ENCODE results near the gene PRKCA. TPM values are rescaled to one million over a fixed set of nuclear protein-coding genes. Genes with fewer than 3 reads are reported as not detected.

Gene PRKCA
- total RNA-seq, 1 donor from 2014 or later: 15.5 TPM

DNA sequence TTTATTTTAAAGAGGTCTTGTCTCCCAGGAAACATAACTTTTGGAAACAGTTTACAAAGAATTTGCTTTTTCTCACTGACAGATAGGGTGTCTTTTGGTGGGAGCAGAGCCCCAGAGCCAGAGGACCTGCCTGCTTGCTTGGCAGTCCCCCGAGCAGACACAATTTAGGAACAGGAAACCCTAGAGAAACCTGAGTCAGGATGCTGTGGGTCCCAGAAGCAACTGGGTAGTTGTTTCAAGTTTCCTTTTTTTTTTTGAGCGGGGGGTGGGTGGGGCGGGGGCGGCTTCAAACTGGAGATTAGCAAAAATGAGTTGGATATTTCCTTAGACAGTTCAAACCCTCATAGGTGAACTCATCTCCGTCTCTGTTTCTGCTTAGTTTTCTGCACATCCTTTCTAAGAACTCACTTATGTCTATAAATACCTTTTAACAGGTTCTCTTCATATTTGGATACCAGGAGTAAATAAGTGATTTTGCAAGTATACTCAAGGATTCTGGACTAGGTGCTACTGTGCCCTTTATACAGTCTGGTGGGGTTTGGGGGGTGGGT lies 135.1 kb downstream of the PRKCA start:
- intact Hi-C loops (cut with DNase I): no loop called here
- Histone ChIP-seq H3K9me3 (no peaks in the 10 kb centered on the region), H3K27me3 (no peaks in the 10 kb centered on the region), H3K4me3 (no peak overlapping the region), H3K36me3 (no peaks in the 10 kb centered on the region), H3K4me1 (peaks cover 15% of the 10 kb centered on the region), H3K27ac (no peak overlapping the region)
- TF ChIP-seq, protein P1, sequence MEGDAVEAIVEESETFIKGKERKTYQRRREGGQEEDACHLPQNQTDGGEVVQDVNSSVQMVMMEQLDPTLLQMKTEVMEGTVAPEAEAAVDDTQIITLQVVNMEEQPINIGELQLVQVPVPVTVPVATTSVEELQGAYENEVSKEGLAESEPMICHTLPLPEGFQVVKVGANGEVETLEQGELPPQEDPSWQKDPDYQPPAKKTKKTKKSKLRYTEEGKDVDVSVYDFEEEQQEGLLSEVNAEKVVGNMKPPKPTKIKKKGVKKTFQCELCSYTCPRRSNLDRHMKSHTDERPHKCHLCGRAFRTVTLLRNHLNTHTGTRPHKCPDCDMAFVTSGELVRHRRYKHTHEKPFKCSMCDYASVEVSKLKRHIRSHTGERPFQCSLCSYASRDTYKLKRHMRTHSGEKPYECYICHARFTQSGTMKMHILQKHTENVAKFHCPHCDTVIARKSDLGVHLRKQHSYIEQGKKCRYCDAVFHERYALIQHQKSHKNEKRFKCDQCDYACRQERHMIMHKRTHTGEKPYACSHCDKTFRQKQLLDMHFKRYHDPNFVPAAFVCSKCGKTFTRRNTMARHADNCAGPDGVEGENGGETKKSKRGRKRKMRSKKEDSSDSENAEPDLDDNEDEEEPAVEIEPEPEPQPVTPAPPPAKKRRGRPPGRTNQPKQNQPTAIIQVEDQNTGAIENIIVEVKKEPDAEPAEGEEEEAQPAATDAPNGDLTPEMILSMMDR (IDR thresholded peaks at IDR 0.05): no peak
- TF ChIP-seq POLR2A (IDR thresholded peaks at IDR 0.05): no peak
- TF ChIP-seq POLR2AphosphoS5 (IDR thresholded peaks at IDR 0.05; ENCODE audit: insufficient read depth in 1 of 2, low read depth in 1 of 2): no peak
- no peak for DNase-seq (ENCODE audit: extremely low spot score in 2 of 2)

DNA sequence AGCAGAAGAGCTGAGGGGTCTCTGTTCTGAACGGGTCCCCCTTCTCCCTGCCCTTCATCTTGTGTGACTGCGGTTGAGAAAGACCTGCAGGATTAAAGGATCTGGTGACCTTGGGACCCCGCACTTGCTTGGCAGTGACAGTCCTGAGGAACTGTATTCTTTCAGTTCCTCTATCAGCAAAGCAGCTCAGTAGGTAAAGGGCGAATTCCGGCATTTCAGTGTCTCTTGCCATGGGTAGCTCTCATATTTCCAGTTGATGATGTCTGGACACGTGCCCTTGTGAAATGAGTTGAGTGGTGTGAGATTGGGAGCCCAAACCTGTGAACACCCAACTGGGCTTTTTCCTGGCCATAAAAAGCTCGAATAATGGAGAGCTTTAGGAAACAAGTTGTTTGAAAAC lies 135.7 kb downstream of the PRKCA start:
- TF ChIP-seq, protein P1 (IDR thresholded peaks at IDR 0.05): no peak
- TF ChIP-seq POLR2A (IDR thresholded peaks at IDR 0.05) (no peak), POLR2AphosphoS5 (IDR thresholded peaks at IDR 0.05; ENCODE audit: insufficient read depth in 1 of 2, low read depth in 1 of 2) (no peak)
- Histone ChIP-seq H3K27me3 (no peaks in the 10 kb centered on the region), H3K4me1 (peaks cover 9% of the 10 kb centered on the region), H3K27ac (no peak overlapping the region), H3K9me3 (no peaks in the 10 kb centered on the region), H3K4me3 (no peak overlapping the region), H3K36me3 (no peaks in the 10 kb centered on the region)
- intact Hi-C loops (cut with DNase I): no loop called here
- DNase-seq (ENCODE audit: extremely low spot score in 2 of 2): no peak

- DNase-seq (ENCODE audit: extremely low spot score in 2 of 2): no peak
- no peak overlapping the region for H3K27ac ChIP-seq
- intact Hi-C loops (cut with DNase I): no loop called here
Observed at GRCh38 chr17:66441101-66441661, 138.8 kb downstream of the PRKCA start.

GRCh38 chr17:66443166-66443565 lies 140.8 kb downstream of the PRKCA start:
- intact Hi-C loops (cut with DNase I): no loop called here
- Histone ChIP-seq H3K9me3 (no peaks in the 10 kb centered on the region), H3K4me3 (no peak overlapping the region), H3K36me3 (no peaks in the 10 kb centered on the region), H3K27ac (no peak overlapping the region), H3K27me3 (no peaks in the 10 kb centered on the region), H3K4me1 (no peaks in the 10 kb centered on the region)
- DNase-seq (ENCODE audit: extremely low spot score in 2 of 2): no peak
- no peak for TF ChIP-seq POLR2A (IDR thresholded peaks at IDR 0.05)
- TF ChIP-seq POLR2AphosphoS5 (IDR thresholded peaks at IDR 0.05; ENCODE audit: insufficient read depth in 1 of 2, low read depth in 1 of 2): no peak
- TF ChIP-seq, protein P1 (IDR thresholded peaks at IDR 0.05): no peak

More at GRCh38 chr17:66441101-66441661, 138.8 kb downstream of the PRKCA start:
- Histone ChIP-seq H3K36me3 (no peaks in the 10 kb centered on the region), H3K9me3 (no peaks in the 10 kb centered on the region), H3K4me1 (no peaks in the 10 kb centered on the region), H3K4me3 (no peak overlapping the region), H3K27me3 (no peaks in the 10 kb centered on the region)
- TF ChIP-seq POLR2A (IDR thresholded peaks at IDR 0.05) (no peak), POLR2AphosphoS5 (IDR thresholded peaks at IDR 0.05; ENCODE audit: insufficient read depth in 1 of 2, low read depth in 1 of 2) (no peak)
- TF ChIP-seq, protein P1 (IDR thresholded peaks at IDR 0.05): no peak

DNA sequence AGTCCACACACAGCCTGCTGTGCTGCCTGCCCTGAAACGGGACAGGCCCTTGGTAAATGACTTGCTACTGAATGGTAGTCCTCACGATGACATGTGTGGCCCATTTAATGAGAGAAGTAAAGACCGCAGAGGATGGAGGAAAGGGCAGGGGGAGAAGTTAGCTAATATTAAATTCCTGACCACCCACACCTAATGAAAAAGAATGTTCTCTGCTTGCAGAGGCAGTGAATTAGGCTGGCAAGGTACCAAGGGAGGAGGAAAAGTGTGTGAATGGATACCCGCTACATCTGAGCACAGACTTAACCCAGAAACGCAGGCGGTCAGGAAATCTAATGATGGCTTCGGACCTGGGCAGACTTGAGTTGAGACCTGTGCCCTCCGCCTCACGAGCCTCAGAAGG lies 141.2 kb downstream of the PRKCA start:
- intact Hi-C loops (cut with DNase I): no loop called here

More for the DNA sequence above, 141.2 kb downstream of the PRKCA start:
- H3K4me3 ChIP-seq: no peak overlapping the region
- no peaks in the 10 kb centered on the region for H3K9me3 ChIP-seq
- no peak overlapping the region for H3K27ac ChIP-seq
- no peaks in the 10 kb centered on the region for H3K27me3 ChIP-seq
- TF ChIP-seq, protein P1 (IDR thresholded peaks at IDR 0.05): no peak
- no peak for TF ChIP-seq POLR2A (IDR thresholded peaks at IDR 0.05)
- no peak for TF ChIP-seq POLR2AphosphoS5 (IDR thresholded peaks at IDR 0.05; ENCODE audit: insufficient read depth in 1 of 2, low read depth in 1 of 2)
- no peaks in the 10 kb centered on the region for H3K36me3 ChIP-seq
- DNase-seq (ENCODE audit: extremely low spot score in 2 of 2): no peak
- no peaks in the 10 kb centered on the region for H3K4me1 ChIP-seq

Measured in vagina (tissue), 2 donors.